GM13977 (cell line): ENCODE results near the gene MTG1.

ENCODE experiments used
- DNase-seq: peaks from one replicate; pipeline ENCODE4 v3.0.0; 2012; ENCODE audit warnings: low spot score
- in situ Hi-C: fragments of 300-500 bp; cut with MboI; formaldehyde crosslinking; loops from one replicate; pipeline ENCODE4 v1.12.0; 2022; ENCODE audit warnings: low sequenced_read_pairs, low pct_unique_long_range_greater_than_20kb, mixed read lengths, inconsistent platforms; ENCODE audit not compliant: unreplicated experiment
- TF ChIP-seq, protein P1 (sequence below): IDR thresholded peaks from 2 replicates; pipeline ENCODE4 v1.5.1; 2012; ENCODE audit warnings: mild to moderate bottlenecking, control low read depth; ENCODE audit not compliant: insufficient read depth; ENCODE audit errors: extremely low read depth, missing control alignments

The MTG1 gene

DNA sequence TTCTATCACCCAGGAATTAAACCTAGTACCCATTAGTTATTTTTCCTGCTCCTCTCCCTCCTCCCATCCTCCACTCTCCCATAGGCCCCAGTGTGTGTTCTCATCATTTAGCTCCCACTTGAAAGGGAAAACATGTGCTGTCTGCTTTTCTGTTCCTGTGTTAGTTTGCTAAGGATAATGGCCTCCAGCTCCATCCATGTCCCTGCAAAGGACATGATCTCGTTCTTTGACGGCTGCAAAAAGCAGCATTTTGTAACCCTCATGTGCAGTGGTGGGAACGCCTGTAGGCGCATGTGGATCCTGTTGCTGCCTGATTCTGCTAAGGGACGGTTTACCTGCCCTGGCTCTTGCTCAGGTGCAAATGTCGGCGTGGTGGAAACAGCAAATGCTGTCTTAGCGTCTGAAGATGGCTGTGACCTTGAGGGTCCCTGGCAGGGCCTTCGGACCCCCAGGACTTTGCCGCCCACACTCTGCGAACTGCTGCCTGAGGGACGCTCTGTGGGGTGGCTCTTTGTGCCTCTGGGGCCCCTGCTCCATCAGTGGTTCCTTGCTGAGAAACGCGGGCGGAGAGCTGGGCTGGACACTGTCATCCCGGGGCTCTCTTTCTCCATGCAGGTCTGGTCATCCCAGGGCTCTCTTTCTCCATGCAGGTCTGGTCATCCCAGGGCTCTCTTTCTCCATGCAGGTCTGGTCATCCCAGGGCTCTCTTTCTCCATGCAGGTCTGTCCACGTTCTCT is 5.6 kb upstream of the MTG1 start:
- in situ Hi-C loops = no loop called here
- TF ChIP-seq, protein P1, sequence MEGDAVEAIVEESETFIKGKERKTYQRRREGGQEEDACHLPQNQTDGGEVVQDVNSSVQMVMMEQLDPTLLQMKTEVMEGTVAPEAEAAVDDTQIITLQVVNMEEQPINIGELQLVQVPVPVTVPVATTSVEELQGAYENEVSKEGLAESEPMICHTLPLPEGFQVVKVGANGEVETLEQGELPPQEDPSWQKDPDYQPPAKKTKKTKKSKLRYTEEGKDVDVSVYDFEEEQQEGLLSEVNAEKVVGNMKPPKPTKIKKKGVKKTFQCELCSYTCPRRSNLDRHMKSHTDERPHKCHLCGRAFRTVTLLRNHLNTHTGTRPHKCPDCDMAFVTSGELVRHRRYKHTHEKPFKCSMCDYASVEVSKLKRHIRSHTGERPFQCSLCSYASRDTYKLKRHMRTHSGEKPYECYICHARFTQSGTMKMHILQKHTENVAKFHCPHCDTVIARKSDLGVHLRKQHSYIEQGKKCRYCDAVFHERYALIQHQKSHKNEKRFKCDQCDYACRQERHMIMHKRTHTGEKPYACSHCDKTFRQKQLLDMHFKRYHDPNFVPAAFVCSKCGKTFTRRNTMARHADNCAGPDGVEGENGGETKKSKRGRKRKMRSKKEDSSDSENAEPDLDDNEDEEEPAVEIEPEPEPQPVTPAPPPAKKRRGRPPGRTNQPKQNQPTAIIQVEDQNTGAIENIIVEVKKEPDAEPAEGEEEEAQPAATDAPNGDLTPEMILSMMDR = no peak
- no peak for DNase-seq

DNA sequence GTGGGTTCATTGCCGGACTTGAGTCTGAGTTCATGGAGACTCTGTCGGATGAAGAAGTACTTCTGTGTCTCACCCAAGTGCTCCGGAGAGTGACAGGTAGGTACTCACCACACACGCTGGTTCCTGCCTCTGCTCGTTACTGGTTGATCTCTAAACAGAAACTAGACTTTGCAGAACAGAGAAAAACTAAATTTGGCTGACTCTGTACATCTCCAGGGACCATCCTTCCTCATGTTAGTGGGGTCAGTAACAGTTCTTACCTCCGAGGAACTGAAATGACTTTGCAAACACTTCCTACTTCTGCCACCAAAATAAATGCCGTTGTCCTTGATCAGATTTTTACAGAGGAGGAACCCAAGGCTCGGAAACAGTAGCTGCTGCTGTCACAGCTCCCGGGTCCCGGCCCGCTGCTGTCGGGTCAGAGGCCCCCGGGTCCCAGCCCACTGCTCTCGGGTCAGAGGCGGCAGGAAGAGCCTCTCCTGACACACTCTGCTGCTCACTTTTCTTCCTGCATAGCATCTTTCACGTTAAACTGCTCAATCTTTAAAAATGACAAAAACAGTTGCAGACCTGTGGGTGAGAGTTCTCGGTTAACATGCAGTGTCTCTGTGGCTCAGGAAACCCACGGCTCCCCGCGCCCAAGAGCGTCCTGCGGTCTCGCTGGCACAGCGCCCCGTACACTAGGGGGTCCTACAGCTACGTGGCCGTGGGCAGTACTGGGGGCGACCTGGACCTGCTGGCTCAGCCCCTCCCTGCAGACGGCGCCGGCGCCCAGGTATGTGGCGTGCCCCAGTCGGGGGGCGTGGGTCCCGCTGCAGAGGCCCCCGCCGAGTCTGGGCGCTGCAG is 4.8 kb upstream of the MTG1 start:
- TF ChIP-seq, protein P1 = no peak
- in situ Hi-C loops = no loop called here
- peak; percentile 91 for DNase-seq

DNA sequence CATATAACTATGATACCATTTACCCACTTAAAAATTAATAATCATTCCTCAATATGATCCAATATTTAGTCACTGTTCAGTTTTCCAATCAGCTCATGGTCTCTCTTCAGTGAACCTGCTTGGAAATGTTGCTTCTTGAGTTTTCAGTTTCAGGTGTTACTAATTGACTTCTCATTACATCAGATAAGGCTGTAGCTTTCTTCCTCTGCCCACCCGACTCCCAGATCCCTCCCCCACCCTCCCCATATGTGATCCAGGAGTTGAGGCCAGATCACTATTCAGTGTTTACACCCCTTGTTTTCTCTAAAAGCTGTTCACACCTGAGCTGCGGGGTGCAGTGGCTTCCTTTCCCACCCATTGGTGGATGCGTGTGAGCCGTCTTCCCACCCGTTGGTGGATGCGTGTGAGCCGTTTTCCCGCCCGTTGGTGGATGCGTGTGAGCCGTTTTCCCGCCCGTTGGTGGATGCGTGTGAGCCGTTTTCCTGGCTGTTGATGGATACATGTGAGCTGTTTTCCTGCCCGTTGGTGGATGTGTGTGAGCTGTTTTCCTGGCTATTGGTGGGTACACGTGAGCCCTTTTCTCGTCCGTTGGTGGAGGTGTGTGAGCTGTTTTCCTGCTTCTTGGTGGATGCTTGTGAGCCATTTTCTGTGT is 3.2 kb upstream of the MTG1 start:
- DNase-seq = no peak
- TF ChIP-seq, protein P1 = no peak
- in situ Hi-C loops = no loop called here

DNA sequence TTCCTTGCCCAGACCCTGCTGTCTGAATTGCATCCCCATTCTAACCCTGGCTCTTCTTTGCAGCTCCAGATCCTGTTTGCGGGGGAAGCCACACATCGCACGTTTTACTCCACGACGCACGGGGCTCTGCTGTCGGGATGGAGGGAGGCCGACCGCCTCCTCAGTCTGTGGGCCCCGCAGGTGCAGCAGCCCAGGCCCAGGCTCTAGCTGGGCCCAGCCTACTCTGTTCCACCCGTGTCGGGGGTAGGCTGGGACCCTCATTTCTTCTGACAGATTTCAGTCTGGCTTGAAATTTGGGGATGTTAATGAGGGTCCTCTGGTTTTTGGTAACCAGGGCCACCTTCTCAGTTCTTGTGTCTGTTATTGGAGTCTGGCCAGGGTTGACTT is 2.7 kb upstream of the MTG1 start:
- DNase-seq = no peak
- in situ Hi-C loops = no loop called here
- TF ChIP-seq, protein P1 = no peak

DNA sequence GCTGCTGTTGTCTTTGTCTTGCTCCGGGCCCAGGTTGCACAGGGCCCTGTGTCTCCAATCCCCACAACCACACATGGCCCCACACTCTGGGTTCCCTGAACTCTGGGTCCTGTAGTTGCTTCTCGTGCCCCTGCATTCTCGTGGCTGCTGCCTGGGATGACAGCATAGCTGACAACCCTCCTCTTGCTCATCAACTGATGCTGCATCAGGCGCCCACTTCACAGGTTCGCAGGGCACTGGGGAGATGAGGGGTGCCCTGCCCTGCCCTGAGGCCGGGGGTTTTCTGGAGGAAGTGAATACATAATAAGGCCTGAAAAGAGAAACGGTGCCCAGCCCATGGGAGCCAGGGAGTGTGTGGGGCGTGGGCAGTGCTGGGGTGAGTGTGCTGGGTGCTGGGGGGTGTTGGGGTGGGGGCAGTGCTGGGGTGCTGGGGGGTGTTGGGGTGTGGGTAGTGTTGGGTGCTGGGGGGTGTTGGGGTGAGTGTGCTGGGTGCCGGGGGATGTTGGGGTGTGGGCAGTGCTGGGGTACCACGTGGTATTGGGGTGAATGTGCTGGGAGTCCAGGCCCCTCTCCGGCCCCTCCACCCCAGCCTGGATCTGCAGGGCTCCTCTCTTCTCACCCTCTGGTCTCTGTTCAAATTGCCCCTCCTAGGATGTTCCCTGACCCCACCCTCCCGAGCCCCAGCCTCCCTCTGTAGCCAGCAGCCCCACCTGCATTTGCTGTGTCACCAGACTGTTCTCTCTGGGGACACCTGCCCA is 2.0 kb upstream of the MTG1 start:
- no peak for DNase-seq
- in situ Hi-C loops = no loop called here
- TF ChIP-seq, protein P1 = no peak
